HEK293 (cell line): ENCODE measurements around the gene C1orf21.

ENCODE experiments used
- GFI1B ChIP-seq: fragments of 450-650 bp; formaldehyde crosslinking; IDR thresholded peaks from 2 replicates; pipeline ENCODE4 v1.5.1; 2016; ENCODE audit warnings: missing biosample characterization, missing genetic modification characterization
- GLIS1 ChIP-seq: fragments of 450-650 bp; formaldehyde crosslinking; IDR thresholded peaks from 2 replicates; pipeline ENCODE4 v1.5.1; 2016; ENCODE audit warnings: missing biosample characterization, missing genetic modification characterization
- GLIS2 ChIP-seq: fragments of 450-650 bp; formaldehyde crosslinking; IDR thresholded peaks from 2 replicates; pipeline ENCODE4 v1.5.1; 2016; ENCODE audit warnings: missing biosample characterization, missing genetic modification characterization
- KLF1 ChIP-seq: fragments of 450-650 bp; formaldehyde crosslinking; IDR thresholded peaks from 2 replicates; pipeline ENCODE4 v1.5.1; 2016; ENCODE audit warnings: missing biosample characterization, missing genetic modification characterization
- PBX3 ChIP-seq: sonication (generic); formaldehyde crosslinking; IDR thresholded peaks from 2 replicates; pipeline ENCODE4 v1.8.1; 2022; ENCODE audit warnings: mild to moderate bottlenecking, moderate library complexity, missing genetic modification reagents
- SP2 ChIP-seq: fragments of 450-650 bp; formaldehyde crosslinking; IDR thresholded peaks from 2 replicates; pipeline ENCODE4 v1.5.1; 2016; ENCODE audit warnings: missing biosample characterization, missing genetic modification characterization
- WT1 ChIP-seq: fragments of 450-650 bp; formaldehyde crosslinking; IDR thresholded peaks from 2 replicates; pipeline ENCODE4 v1.5.1; 2016; ENCODE audit warnings: missing biosample characterization, missing genetic modification characterization
- ZBTB6 ChIP-seq: fragments of 450-650 bp; formaldehyde crosslinking; IDR thresholded peaks from 2 replicates; pipeline ENCODE4 v1.5.1; 2017; ENCODE audit warnings: missing biosample characterization, missing genetic modification characterization
- ZBTB7A ChIP-seq: fragments of 450-650 bp; formaldehyde crosslinking; IDR thresholded peaks from 2 replicates; pipeline ENCODE4 v1.5.1; 2016; ENCODE audit warnings: low read depth, missing biosample characterization, missing genetic modification characterization
- ZBTB8A ChIP-seq: fragments of 450-650 bp; formaldehyde crosslinking; IDR thresholded peaks from 2 replicates; pipeline ENCODE4 v1.5.1; 2016; ENCODE audit warnings: missing biosample characterization, missing genetic modification characterization
- ZNF10 ChIP-seq: fragments of 450-650 bp; formaldehyde crosslinking; IDR thresholded peaks from 2 replicates; pipeline ENCODE4 v1.5.1; 2017; ENCODE audit warnings: missing biosample characterization, missing genetic modification characterization
- ZNF148 ChIP-seq: fragments of 450-650 bp; formaldehyde crosslinking; IDR thresholded peaks from 2 replicates; pipeline ENCODE4 v1.5.0; 2017; ENCODE audit warnings: missing biosample characterization, missing genetic modification characterization, borderline replicate concordance
- ZNF18 ChIP-seq: fragments of 450-650 bp; formaldehyde crosslinking; IDR thresholded peaks from 2 replicates; pipeline ENCODE4 v1.5.1; 2016; ENCODE audit warnings: missing biosample characterization, missing genetic modification characterization
- ZNF24 ChIP-seq: fragments of 450-650 bp; formaldehyde crosslinking; IDR thresholded peaks from 2 replicates; pipeline ENCODE4 v1.5.1; 2016; ENCODE audit warnings: missing biosample characterization, missing genetic modification characterization
- ZNF292 ChIP-seq: fragments of 450-650 bp; formaldehyde crosslinking; IDR thresholded peaks from 2 replicates; pipeline ENCODE4 v1.5.1; 2016; ENCODE audit warnings: low read depth, missing biosample characterization, missing genetic modification characterization, borderline replicate concordance
- ZNF423 ChIP-seq: fragments of 450-650 bp; formaldehyde crosslinking; IDR thresholded peaks from 2 replicates; pipeline ENCODE4 v1.5.1; 2016; ENCODE audit warnings: missing biosample characterization, missing genetic modification characterization
- ZNF426 ChIP-seq: fragments of 450-650 bp; formaldehyde crosslinking; IDR thresholded peaks from 2 replicates; pipeline ENCODE4 v1.5.1; 2017; ENCODE audit warnings: missing biosample characterization, missing genetic modification characterization, mild to moderate bottlenecking, inconsistent platforms, moderate library complexity
- ZNF548 ChIP-seq: fragments of 450-650 bp; formaldehyde crosslinking; IDR thresholded peaks from 2 replicates; pipeline ENCODE4 v1.5.1; 2016; ENCODE audit warnings: missing biosample characterization, missing genetic modification characterization
- ZNF596 ChIP-seq: fragments of 450-650 bp; IDR thresholded peaks from 2 replicates; pipeline ENCODE4 v1.5.0; 2018; ENCODE audit warnings: missing biosample characterization, mild to moderate bottlenecking, missing genetic modification characterization, moderate library complexity
- ZNF600 ChIP-seq: fragments of 450-650 bp; formaldehyde crosslinking; IDR thresholded peaks from 2 replicates; pipeline ENCODE4 v1.5.1; 2016; ENCODE audit warnings: missing biosample characterization, missing genetic modification characterization
- ZNF837 ChIP-seq: fragments of 450-650 bp; formaldehyde crosslinking; IDR thresholded peaks from 2 replicates; pipeline ENCODE4 v1.5.1; 2016; ENCODE audit warnings: missing biosample characterization, missing genetic modification characterization
- TF ChIP-seq, protein P1 (sequence below): fragments of 450-650 bp; formaldehyde crosslinking; IDR thresholded peaks from 2 replicates; pipeline ENCODE4 v1.5.1; 2017; ENCODE audit warnings: missing biosample characterization, missing genetic modification characterization
- TF ChIP-seq, protein P2 (sequence below): fragments of 450-650 bp; formaldehyde crosslinking; conservative IDR thresholded peaks from 2 replicates; pipeline ENCODE4 v1.5.1; 2016; ENCODE audit warnings: low read depth, missing biosample characterization, missing genetic modification characterization
- TF ChIP-seq, protein P3 (sequence below): fragments of 450-650 bp; formaldehyde crosslinking; IDR thresholded peaks from 2 replicates; pipeline ENCODE4 v1.5.1; 2016; ENCODE audit warnings: missing biosample characterization, missing genetic modification characterization

The C1orf21 gene

DNA sequence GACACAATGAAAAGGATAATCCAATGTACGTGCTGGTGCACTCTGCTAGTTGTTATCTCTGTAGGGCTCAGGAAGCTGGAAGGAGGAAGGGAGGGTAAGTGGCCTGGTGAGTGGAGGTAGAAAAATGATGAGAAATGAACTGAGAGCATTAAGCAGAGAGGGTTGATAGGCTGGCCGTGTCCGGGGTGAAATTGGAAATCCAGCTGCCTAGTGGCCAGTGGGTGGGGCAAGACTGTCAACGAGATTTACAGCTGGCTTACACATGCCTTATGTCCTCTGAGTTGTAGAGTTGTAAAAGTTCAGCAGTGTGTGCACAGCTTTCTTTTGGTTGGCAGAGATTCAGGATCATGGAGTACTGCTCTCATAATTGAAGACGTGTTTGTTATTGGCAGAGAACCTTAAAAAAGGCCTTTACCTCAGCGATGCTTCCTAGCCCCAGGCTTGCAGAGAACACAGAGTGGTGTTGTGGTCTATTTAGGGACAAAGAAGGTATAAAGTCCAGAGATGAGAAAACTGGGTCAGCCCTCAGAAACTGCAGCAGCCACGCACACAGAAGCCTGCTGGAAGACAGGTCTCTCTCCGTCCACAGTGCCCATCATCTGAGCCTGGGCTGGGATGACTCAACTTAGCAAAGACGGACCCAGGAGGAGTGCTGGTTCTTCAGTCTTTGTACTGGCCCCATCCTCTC, 235.5 kb downstream of the C1orf21 start (continued):
- TF ChIP-seq ZBTB8A (tag by site-specific recombination), result peak; percentile 70
- TF ChIP-seq ZBTB7A (tag by site-specific recombination), result no peak
- TF ChIP-seq, protein P1, sequence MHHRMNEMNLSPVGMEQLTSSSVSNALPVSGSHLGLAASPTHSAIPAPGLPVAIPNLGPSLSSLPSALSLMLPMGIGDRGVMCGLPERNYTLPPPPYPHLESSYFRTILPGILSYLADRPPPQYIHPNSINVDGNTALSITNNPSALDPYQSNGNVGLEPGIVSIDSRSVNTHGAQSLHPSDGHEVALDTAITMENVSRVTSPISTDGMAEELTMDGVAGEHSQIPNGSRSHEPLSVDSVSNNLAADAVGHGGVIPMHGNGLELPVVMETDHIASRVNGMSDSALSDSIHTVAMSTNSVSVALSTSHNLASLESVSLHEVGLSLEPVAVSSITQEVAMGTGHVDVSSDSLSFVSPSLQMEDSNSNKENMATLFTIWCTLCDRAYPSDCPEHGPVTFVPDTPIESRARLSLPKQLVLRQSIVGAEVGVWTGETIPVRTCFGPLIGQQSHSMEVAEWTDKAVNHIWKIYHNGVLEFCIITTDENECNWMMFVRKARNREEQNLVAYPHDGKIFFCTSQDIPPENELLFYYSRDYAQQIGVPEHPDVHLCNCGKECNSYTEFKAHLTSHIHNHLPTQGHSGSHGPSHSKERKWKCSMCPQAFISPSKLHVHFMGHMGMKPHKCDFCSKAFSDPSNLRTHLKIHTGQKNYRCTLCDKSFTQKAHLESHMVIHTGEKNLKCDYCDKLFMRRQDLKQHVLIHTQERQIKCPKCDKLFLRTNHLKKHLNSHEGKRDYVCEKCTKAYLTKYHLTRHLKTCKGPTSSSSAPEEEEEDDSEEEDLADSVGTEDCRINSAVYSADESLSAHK (tag by site-specific recombination), result peak; percentile 84
- TF ChIP-seq ZNF423, result peak; percentile 68; the same call in 1 of the 2 replicates
- peak; percentile 92 for TF ChIP-seq ZNF24 (tag by site-specific recombination)
- peak; percentile 85 for TF ChIP-seq ZNF10
- TF ChIP-seq ZNF600 (tag by site-specific recombination), result peak; percentile 64
- TF ChIP-seq ZNF292 (tag by site-specific recombination), result no peak
- TF ChIP-seq ZNF426, result no peak
- TF ChIP-seq ZNF18, result peak; percentile 85
- peak; percentile 99 for TF ChIP-seq WT1 (tag by site-specific recombination)
- peak; percentile 85 for TF ChIP-seq ZBTB6 (tag by site-specific recombination)
- TF ChIP-seq, protein P2, sequence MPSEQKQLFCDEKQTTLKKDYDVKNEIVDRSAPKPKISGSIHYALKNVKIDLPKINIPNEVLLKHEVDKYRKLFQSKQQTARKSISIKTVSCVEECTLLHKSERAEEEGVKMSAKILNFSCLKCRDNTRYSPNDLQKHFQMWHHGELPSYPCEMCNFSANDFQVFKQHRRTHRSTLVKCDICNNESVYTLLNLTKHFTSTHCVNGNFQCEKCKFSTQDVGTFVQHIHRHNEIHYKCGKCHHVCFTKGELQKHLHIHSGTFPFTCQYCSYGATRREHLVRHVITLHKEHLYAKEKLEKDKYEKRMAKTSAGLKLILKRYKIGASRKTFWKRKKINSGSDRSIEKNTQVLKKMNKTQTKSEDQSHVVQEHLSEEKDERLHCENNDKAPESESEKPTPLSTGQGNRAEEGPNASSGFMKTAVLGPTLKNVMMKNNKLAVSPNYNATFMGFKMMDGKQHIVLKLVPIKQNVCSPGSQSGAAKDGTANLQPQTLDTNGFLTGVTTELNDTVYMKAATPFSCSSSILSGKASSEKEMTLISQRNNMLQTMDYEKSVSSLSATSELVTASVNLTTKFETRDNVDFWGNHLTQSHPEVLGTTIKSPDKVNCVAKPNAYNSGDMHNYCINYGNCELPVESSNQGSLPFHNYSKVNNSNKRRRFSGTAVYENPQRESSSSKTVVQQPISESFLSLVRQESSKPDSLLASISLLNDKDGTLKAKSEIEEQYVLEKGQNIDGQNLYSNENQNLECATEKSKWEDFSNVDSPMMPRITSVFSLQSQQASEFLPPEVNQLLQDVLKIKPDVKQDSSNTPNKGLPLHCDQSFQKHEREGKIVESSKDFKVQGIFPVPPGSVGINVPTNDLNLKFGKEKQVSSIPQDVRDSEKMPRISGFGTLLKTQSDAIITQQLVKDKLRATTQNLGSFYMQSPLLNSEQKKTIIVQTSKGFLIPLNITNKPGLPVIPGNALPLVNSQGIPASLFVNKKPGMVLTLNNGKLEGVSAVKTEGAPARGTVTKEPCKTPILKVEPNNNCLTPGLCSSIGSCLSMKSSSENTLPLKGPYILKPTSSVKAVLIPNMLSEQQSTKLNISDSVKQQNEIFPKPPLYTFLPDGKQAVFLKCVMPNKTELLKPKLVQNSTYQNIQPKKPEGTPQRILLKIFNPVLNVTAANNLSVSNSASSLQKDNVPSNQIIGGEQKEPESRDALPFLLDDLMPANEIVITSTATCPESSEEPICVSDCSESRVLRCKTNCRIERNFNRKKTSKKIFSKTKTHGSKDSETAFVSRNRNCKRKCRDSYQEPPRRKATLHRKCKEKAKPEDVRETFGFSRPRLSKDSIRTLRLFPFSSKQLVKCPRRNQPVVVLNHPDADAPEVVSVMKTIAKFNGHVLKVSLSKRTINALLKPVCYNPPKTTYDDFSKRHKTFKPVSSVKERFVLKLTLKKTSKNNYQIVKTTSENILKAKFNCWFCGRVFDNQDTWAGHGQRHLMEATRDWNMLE, result no peak
- TF ChIP-seq, protein P3, sequence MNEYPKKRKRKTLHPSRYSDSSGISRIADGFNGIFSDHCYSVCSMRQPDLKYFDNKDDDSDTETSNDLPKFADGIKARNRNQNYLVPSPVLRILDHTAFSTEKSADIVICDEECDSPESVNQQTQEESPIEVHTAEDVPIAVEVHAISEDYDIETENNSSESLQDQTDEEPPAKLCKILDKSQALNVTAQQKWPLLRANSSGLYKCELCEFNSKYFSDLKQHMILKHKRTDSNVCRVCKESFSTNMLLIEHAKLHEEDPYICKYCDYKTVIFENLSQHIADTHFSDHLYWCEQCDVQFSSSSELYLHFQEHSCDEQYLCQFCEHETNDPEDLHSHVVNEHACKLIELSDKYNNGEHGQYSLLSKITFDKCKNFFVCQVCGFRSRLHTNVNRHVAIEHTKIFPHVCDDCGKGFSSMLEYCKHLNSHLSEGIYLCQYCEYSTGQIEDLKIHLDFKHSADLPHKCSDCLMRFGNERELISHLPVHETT (tag by site-specific recombination), result 0 out of 2 replicates have a peak, but pooled peaks have one; percentile 43
- peak; percentile 95 for TF ChIP-seq KLF1 (tag by site-specific recombination)
- TF ChIP-seq ZNF148 (tag by site-specific recombination), result no peak
- peak; percentile 48; the same call in 1 of the 2 replicates for TF ChIP-seq PBX3 (CRISPR knock-in tag)
- TF ChIP-seq ZNF837 (tag by site-specific recombination), result no peak
- no peak for TF ChIP-seq ZNF548
- peak; percentile 95 for TF ChIP-seq GFI1B (tag by site-specific recombination)
- peak; percentile 90 for TF ChIP-seq GLIS1 (tag by site-specific recombination)
- peak; percentile 11; the same call in 1 of the 2 replicates for TF ChIP-seq GLIS2 (tag by site-specific recombination)
- TF ChIP-seq ZNF596 (tag by site-specific recombination), result 0 out of 2 replicates have a peak, but pooled peaks have one; percentile 49
- TF ChIP-seq SP2 (tag by site-specific recombination), result peak; percentile 74
